Naive thymus-derived CD8-positive, alpha-beta T cell (primary cell): ENCODE measurements around the gene FIGN. TPM values are rescaled to one million over a fixed set of nuclear protein-coding genes. Genes with fewer than 3 reads are reported as not detected.

ENCODE experiments used
- ATAC-seq, 2 donors: fragments of 150-1000 bp; cut with Tn5 transposase in 1 of 2; sonication (Bioruptor Pico), chemical (Tn5 transposase) in 1 of 2; 1 replicate in 1 of 2; 2 replicates in 1 of 2; pipeline ENCODE4 v1.10.0; 2021; ENCODE audit warnings: mild to moderate bottlenecking in 2 of 2, moderate library complexity in 2 of 2
- POLR2A ChIA-PET: fragments of 350-600 bp; sonication (Branson Sonifier 250); formaldehyde crosslinking; loops from one replicate; lab custom pipeline; 2021; ENCODE audit warnings: antibody characterized with exemption; lab: Charles Lee
- DNase-seq, 10 donors: peaks; one replicate each; pipeline versions ENCODE4 v3.0.0 to v3.0.0-alpha.2; 2020 to 2022
- H3K27ac Mint-ChIP-seq, 10 donors: one replicate each; pipeline ENCODE4 v1.8.0; 2020 to 2022; ENCODE audit warnings: mild to moderate bottlenecking in 10 of 10, mixed read lengths in 10 of 10, moderate library complexity in 4 of 10, inconsistent platforms in 1 of 10
- H3K27me3 Mint-ChIP-seq, 5 donors: one replicate each; pipeline ENCODE4 v1.8.0; 2021 to 2022; ENCODE audit warnings: mixed read lengths in 5 of 5
- H3K36me3 Mint-ChIP-seq, 3 donors: one replicate each; pipeline ENCODE4 v1.8.0; 2020 to 2022; ENCODE audit warnings: mixed read lengths in 3 of 3, mild to moderate bottlenecking in 2 of 3, inconsistent platforms in 1 of 3
- H3K4me1 Mint-ChIP-seq, 4 donors: one replicate each; pipeline ENCODE4 v1.8.0; 2021 to 2022; ENCODE audit warnings: mixed read lengths in 4 of 4
- H3K4me3 Mint-ChIP-seq, 10 donors: one replicate each; pipeline ENCODE4 v1.8.0; 2020 to 2022; ENCODE audit warnings: mild to moderate bottlenecking in 10 of 10, mixed read lengths in 10 of 10, moderate library complexity in 6 of 10, inconsistent platforms in 1 of 10
- H3K9me3 Mint-ChIP-seq, 9 donors: one replicate each; pipeline ENCODE4 v1.8.0; 2020 to 2022; ENCODE audit warnings: mixed read lengths in 9 of 9, mild to moderate bottlenecking in 3 of 9, inconsistent platforms in 1 of 9, moderate library complexity in 1 of 9
- polyA plus RNA-seq, 3 donors: library from polyadenylated mRNA; unstranded; fragments of 300-500 nt; fragmentation: Illumina TruSeq; gene quantifications; one replicate each; pipeline ENCODE4 v1.2.3, GENCODE V29; 2021
- total RNA-seq, 8 experiments: library from RNA in 2 of 8; stranded (reverse) in 2 of 8; gene quantifications; one replicate each; pipeline ENCODE4 v1.2.3 and lab custom pipeline; 2021 to 2026

FIGN gene
- total and polyA plus RNA-seq, 5 experiments from 2014 or later = not detected

- POLR2A ChIA-PET = no interaction called here
- Mint-ChIP-seq H3K36me3 (no peaks in the 10 kb centered on the region), H3K27ac (no peak overlapping the region), H3K4me3 (no peak overlapping the region), H3K9me3 (peaks cover 0 to 10% (median under 1%) of the 10 kb centered on the region in 9 donors), H3K4me1 (no peaks in the 10 kb centered on the region), H3K27me3 (no peaks in the 10 kb centered on the region)
- ATAC-seq (no peak), DNase-seq (no peak)
Observed at GRCh38 chr2:163552758-163553157, 183.1 kb downstream of the FIGN start.

- no peak overlapping the region for H3K27ac Mint-ChIP-seq
- H3K4me1 Mint-ChIP-seq = no peaks in the 10 kb centered on the region
- POLR2A ChIA-PET = no interaction called here
Observed at GRCh38 chr2:163551616-163552373, 184.0 kb downstream of the FIGN start.

GRCh38 chr2:163548970-163549369 lies 186.8 kb downstream of the FIGN start:
- H3K4me1 Mint-ChIP-seq = no peaks in the 10 kb centered on the region
- POLR2A ChIA-PET = no interaction called here
- no peak overlapping the region for H3K27ac Mint-ChIP-seq
- no peak for ATAC-seq
- no peaks in the 10 kb centered on the region for H3K27me3 Mint-ChIP-seq
- no peak overlapping the region for H3K4me3 Mint-ChIP-seq
- peaks cover 0 to 10% (median 3%) of the 10 kb centered on the region in 9 donors for H3K9me3 Mint-ChIP-seq
- H3K36me3 Mint-ChIP-seq = peaks cover 0 to 4% (median 0%) of the 10 kb centered on the region in 3 donors
- no peak for DNase-seq

More at GRCh38 chr2:163551616-163552373, 184.0 kb downstream of the FIGN start:
- DNase-seq (no peak), ATAC-seq (no peak)
- Mint-ChIP-seq H3K4me3 (no peak overlapping the region), H3K36me3 (peaks cover 0 to 4% (median 0%) of the 10 kb centered on the region in 3 donors), H3K27me3 (no peaks in the 10 kb centered on the region), H3K9me3 (peaks cover 0 to 8% (median under 1%) of the 10 kb centered on the region in 9 donors)
